Glomerular visceral epithelial cell (primary cell): ENCODE data around the gene CHST15.

Source experiments
- DNase-seq: peaks from one replicate; pipeline ENCODE4 v3.0.0-alpha.2; 2016; ENCODE audit errors: extremely low spot score

CHST15 gene

GRCh38 chr10:123998197-123999141 is 94.9 kb downstream of the CHST15 start:
- DNase-seq, result no peak

GRCh38 chr10:123997486-123998196 is 95.8 kb downstream of the CHST15 start:
- DNase-seq, result peak; percentile 90

GRCh38 chr10:123997013-123997412 is 96.4 kb downstream of the CHST15 start:
- no peak for DNase-seq

GRCh38 chr10:123996302-123996701 is 97.1 kb downstream of the CHST15 start:
- no peak for DNase-seq

GRCh38 chr10:123995461-123996131 is 97.8 kb downstream of the CHST15 start:
- peak; percentile 75 for DNase-seq

GRCh38 chr10:123995082-123995460 is 98.3 kb downstream of the CHST15 start:
- DNase-seq, result no peak

GRCh38 chr10:123994417-123995081 is 98.8 kb downstream of the CHST15 start:
- peak; percentile 83 for DNase-seq

- DNase-seq, result no peak
Observed at GRCh38 chr10:123993534-123994416, 99.6 kb downstream of the CHST15 start.

- no peak for DNase-seq
Observed at GRCh38 chr10:123991611-123992570, 101.5 kb downstream of the CHST15 start.

- no peak for DNase-seq
Observed at GRCh38 chr10:123990889-123991288, 102.5 kb downstream of the CHST15 start.

- DNase-seq, result no peak
Observed at GRCh38 chr10:123988694-123989093, 104.7 kb downstream of the CHST15 start.

GRCh38 chr10:123986736-123987135 is 106.7 kb downstream of the CHST15 start:
- DNase-seq, result no peak

- DNase-seq, result peak; percentile 17
Observed at GRCh38 chr10:123974406-123974805, 119.0 kb downstream of the CHST15 start.

GRCh38 chr10:123972481-123973401 is 120.7 kb downstream of the CHST15 start:
- DNase-seq, result no peak

GRCh38 chr10:123970927-123971286 is 122.5 kb downstream of the CHST15 start:
- no peak for DNase-seq

GRCh38 chr10:123970207-123970926 is 123.0 kb downstream of the CHST15 start:
- DNase-seq, result no peak

GRCh38 chr10:123967626-123968243 is 125.7 kb downstream of the CHST15 start:
- peak; percentile 32 for DNase-seq

GRCh38 chr10:123966896-123967231 is 126.5 kb downstream of the CHST15 start:
- DNase-seq, result no peak
